Mucosa of descending colon (tissue), 3 donors: ENCODE data around the gene ARHGEF6. TPM values are rescaled to one million over a fixed set of nuclear protein-coding genes. Genes with fewer than 3 reads are reported as not detected.

ENCODE experiments used
- ATAC-seq: fragments of 200-7000 bp; cut with Tn5 transposase; one replicate; pipeline ENCODE4 v1.9.1; 2020; ENCODE audit warnings: mild to moderate bottlenecking, moderate library complexity
- DNase-seq, 3 donors: peaks; one replicate each; pipeline ENCODE4 v3.0.0-alpha.2; 2020
- H3K36me3 ChIP-seq: fragments of 200-600 bp; one replicate; pipeline ENCODE4 v1.8.0; 2021; ENCODE audit warnings: low read depth, mild to moderate bottlenecking
- H3K4me1 ChIP-seq: fragments of 200-600 bp; one replicate; pipeline ENCODE4 v1.8.0; 2021; ENCODE audit warnings: low read depth, mild to moderate bottlenecking
- H3K4me3 ChIP-seq: fragments of 200-600 bp; one replicate; pipeline ENCODE4 v1.8.0; 2021; ENCODE audit warnings: mild to moderate bottlenecking
- H3K9me3 ChIP-seq: fragments of 200-600 bp; one replicate; pipeline ENCODE4 v1.8.0; 2021; ENCODE audit warnings: mild to moderate bottlenecking
- intact Hi-C, 2 donors: fragments of 100-400 bp; cut with DNase I in 1 of 2; cut with micrococcal nuclease in 1 of 2; formaldehyde crosslinking; loops; one replicate each; pipeline versions ENCODE4 v1.11.0 to v1.11.1; 2022; cut with DNase I, micrococcal nuclease
- total RNA-seq, 3 donors: library from RNA; stranded (reverse); fragmentation: NEBNext Ultra II Directional in 2 of 3; extraction: Animal tissue kit (Norgen Biotek cat#: 25700) in 2 of 3; gene quantifications; one replicate each; pipeline versions ENCODE4 v1.2.1 to v1.2.4, GENCODE V29; 2021 to 2023
- TF ChIP-seq, protein P1 (sequence below): fragments of 200-600 bp; IDR thresholded peaks from one replicate; pipeline ENCODE4 v1.8.0; 2022; ENCODE audit warnings: antibody characterized with exemption, mild to moderate bottlenecking
- donor health status: DM: no; HTN: no; CAD: no; lungs with moderate emphysema.
- donor health status: DM: no; HTN: no; CAD: no.
- donor health status: DM: no; HTN: yes; CAD: no.

ARHGEF6 gene
- total RNA-seq, 3 donors from 2014 or later = 2.8 to 17.2 (median 6.6) TPM

DNA sequence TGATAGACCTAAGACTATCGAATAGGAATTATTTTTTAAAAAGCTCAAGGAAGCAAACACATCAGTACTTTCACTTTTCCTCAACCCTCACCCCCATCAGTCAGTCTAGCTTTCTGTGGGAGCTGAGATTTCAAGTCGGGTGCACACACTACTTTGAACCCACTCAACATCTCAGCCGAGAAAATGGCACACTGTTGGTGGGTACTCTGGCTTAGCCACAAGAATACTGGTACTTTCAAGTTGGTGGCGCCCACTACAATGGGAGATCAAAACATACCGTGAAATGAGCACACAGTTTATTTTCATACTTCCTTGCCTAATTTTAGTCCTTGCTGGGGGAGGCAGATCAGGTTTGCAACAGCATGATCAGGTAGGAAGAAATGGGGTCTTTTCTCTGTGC is 122.6 kb downstream of the ARHGEF6 start:
- Histone ChIP-seq H3K9me3 (no peaks in the 10 kb centered on the region), H3K4me1 (no peaks in the 10 kb centered on the region), H3K4me3 (no peak overlapping the region), H3K36me3 (no peaks in the 10 kb centered on the region)
- ATAC-seq (no peak), DNase-seq (no peak)
- TF ChIP-seq, protein P1, sequence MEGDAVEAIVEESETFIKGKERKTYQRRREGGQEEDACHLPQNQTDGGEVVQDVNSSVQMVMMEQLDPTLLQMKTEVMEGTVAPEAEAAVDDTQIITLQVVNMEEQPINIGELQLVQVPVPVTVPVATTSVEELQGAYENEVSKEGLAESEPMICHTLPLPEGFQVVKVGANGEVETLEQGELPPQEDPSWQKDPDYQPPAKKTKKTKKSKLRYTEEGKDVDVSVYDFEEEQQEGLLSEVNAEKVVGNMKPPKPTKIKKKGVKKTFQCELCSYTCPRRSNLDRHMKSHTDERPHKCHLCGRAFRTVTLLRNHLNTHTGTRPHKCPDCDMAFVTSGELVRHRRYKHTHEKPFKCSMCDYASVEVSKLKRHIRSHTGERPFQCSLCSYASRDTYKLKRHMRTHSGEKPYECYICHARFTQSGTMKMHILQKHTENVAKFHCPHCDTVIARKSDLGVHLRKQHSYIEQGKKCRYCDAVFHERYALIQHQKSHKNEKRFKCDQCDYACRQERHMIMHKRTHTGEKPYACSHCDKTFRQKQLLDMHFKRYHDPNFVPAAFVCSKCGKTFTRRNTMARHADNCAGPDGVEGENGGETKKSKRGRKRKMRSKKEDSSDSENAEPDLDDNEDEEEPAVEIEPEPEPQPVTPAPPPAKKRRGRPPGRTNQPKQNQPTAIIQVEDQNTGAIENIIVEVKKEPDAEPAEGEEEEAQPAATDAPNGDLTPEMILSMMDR = no peak
- intact Hi-C loops = no loop called here

DNA sequence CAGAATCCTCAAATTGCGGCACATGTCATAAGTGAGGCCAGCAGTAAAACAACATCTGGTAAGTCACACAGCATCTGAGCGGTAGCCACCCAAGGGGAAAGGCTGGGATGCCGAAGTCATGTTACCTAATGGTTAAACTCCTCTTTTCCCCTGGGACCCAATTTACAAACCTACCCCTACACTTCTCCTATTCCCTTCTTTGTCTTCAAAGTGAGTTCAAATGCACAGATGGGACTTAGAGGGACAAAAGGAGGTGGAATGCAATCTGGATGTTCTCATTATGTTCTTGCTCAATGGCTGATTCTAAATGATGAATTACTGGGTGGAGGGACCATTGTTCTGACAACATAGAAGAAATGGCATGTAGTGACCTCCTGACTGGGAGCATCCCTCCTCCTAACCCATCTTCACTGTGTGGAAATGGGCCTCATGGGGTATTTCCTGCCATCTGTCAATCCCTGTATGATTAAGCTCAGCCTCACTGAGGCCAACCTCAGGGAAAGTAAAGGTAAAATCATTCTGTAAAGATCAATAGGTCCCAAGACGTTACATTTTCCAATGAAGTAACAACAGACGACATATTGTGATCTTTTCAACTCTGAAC is 124.3 kb downstream of the ARHGEF6 start:
- ATAC-seq (no peak), DNase-seq (no peak)
- H3K4me3 ChIP-seq = no peak overlapping the region
- no peaks in the 10 kb centered on the region for H3K9me3 ChIP-seq
- no peaks in the 10 kb centered on the region for H3K4me1 ChIP-seq
- intact Hi-C loops = no loop called here
- no peaks in the 10 kb centered on the region for H3K36me3 ChIP-seq
- TF ChIP-seq, protein P1 = no peak

DNA sequence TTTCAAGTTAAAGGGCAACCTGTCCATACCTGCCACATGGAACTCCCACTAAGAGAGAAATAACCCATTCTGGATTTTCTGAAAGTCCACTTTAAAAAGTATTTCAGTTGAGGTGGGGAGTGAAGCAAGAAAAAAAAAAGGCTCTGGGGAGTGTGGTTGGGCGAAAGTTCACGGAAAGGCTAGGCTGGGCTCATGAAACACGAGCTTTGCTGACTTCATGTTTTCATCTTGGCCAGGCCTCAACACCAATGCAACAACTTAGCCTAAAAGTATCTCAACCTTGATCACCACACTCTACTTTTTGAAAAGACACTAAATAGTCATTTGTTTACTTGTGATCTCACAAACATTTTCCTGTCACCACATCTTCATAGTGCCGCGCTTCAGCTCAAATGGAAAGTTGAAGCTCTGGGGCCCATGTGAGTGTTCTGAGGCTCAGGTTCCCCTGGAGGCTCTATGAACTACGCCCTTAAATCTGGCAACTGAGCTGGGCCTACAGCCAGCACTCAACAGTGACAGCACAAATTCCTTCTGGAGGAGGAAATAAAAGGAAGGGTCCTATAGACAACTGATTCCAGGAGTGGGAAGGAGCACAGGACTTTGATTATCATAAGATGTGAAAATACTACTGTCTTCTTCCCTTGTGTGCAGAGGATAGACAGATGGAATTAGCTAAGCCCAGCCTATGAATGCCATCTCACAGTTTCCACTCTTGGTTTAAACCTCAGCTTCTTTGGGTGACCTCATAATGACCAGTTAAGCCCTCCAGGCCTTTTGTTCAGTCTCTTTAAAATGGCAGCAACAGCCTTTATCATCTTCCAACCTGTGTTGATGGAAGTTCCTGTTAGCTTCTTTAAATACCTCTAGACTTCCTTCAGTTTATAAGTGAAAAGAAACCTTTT is 127.7 kb downstream of the ARHGEF6 start:
- Histone ChIP-seq H3K36me3 (no peaks in the 10 kb centered on the region), H3K4me3 (no peak overlapping the region), H3K9me3 (no peaks in the 10 kb centered on the region), H3K4me1 (no peaks in the 10 kb centered on the region)
- no peak for DNase-seq
- TF ChIP-seq, protein P1 = no peak
- intact Hi-C loops = no loop called here
- no peak for ATAC-seq

DNA sequence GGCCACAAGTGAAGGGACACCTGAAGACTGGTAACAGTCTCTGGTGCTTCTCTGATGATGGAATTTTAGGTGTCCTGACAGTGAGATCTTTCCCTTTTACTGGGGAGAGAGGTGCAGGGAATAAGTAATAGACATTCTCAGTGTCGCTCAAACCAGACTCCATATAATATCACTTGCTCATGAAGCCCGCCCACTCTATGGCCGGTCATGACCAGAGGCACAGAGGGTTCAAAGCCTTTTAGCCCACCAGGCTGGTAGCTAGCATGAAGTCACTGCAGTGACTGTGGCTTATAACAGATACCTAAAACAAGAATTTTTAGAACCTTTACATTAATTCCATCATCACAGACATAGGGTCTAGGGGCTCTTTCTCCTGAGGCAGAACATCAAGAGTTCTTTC is 129.9 kb downstream of the ARHGEF6 start:
- no peak for ATAC-seq

DNA sequence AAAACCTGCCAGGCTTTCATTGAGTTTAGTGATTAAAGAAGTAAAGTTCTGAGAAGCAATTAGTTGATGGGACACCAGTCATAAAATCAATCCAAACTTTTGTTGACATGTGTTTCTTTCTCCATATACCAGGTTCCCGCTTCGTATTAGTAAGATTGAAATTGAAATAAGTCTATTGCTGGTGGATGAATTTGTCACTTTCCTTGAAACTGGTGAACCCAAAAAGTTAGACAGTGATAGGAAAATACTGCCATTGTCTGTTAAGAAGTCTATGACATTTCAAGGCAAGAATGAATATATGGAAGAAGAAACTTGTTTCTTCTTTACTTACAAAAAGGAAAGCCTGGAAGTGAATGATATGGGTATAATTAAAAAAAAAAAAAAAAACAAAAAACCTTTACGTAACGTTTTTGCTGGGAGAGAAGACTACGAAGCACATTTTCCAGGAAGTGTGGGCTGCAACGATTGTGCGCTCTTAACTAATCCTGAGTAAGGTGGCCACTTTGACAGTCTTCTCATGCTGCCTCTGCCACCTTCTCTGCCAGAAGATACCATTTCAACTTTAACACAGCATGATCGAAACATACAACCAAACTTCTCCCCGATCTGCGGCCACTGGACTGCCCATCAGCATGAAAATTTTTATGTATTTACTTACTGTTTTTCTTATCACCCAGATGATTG is 132.9 kb downstream of the ARHGEF6 start, which contains the start of gene CD40LG:
Gene CD40LG (plus strand): TSS at position 482 of the 684 bp plus-strand sequence. CDS start 91 bp downstream, at position 573.
- H3K4me3 ChIP-seq = no peak within 1 kb of the TSS
- H3K4me1 ChIP-seq = no peaks in the 10 kb centered on the region
- H3K9me3 ChIP-seq = no peaks in the 10 kb centered on the region
- intact Hi-C loops = no loop called here
- TF ChIP-seq, protein P1 = no peak
- DNase-seq = no peak
- no peak for ATAC-seq
- H3K36me3 ChIP-seq = no peaks in the 10 kb centered on the region

More for the DNA sequence above, 129.9 kb downstream of the ARHGEF6 start:
- H3K36me3 ChIP-seq = no peaks in the 10 kb centered on the region
- TF ChIP-seq, protein P1 = no peak
- DNase-seq = no peak
- intact Hi-C loops = no loop called here
- no peaks in the 10 kb centered on the region for H3K9me3 ChIP-seq
- H3K4me3 ChIP-seq = no peak overlapping the region
- H3K4me1 ChIP-seq = no peaks in the 10 kb centered on the region
